ENCODE results near the gene EFCAB10.
A peak's percentile ranks its signal among the peaks of the same experiment; 100 is the strongest.

Gene EFCAB10, protein sequence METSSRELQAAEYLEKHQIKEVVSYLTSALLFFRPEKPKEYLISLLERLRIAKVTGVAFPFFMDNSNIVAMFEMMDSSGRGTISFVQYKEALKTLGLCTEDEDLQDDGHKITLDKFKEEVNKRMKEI

GRCh38 chr7:105581066-105581811 is at the start of gene EFCAB10:
Gene EFCAB10, minus strand, starts transcription at chr7:105581493. Its CDS starts 30 bp downstream, at chr7:105581463.
- DNase-seq (ENCODE audit: low read depth in 3 of 3), result peak; percentile 14 to 64 (median 22)

DNA sequence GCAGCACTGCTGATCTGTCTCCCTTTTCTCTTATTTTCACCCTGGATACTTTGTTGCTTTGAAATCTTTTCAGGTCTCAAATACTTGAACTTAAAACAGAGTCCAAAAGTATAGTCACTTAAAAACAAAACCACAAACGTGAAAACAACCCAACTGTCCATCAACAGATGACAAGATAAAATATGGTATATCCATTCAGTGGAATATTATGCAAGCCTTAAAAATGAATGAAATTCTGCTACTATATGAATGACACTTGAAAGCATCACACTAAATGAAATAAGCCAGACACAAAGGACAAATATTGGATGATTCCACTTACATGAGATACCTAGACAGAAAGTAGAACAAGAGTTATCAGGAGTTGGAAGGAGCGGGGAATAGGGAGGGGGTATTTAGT is 44.7 kb upstream of the EFCAB10 start:
- no peak for DNase-seq (ENCODE audit: low read depth in 3 of 3)

DNA sequence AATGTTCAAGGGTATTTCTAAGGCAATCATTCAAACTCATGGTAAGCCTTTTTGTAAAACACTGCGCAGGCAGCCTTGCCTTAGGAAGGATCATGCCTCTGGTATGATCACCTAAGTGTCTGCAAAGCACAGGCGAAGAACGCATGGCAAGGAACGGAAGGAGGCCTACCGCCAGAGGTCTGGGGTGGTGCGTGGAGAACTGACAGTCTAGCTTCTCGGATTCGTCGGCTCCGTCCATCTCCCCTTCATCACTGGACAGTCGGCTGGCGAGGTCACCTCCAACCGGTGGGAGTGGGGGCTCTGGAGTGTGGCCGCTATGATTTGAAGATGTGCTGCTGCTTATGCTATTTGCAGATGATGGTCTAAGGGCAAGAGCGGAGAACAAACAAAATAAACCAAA is 42.6 kb upstream of the EFCAB10 start:
- no peak for DNase-seq (ENCODE audit: low read depth in 3 of 3)

GRCh38 chr7:105623378-105623777 is 42.1 kb upstream of the EFCAB10 start:
- no peak for DNase-seq (ENCODE audit: low read depth in 3 of 3)

DNA sequence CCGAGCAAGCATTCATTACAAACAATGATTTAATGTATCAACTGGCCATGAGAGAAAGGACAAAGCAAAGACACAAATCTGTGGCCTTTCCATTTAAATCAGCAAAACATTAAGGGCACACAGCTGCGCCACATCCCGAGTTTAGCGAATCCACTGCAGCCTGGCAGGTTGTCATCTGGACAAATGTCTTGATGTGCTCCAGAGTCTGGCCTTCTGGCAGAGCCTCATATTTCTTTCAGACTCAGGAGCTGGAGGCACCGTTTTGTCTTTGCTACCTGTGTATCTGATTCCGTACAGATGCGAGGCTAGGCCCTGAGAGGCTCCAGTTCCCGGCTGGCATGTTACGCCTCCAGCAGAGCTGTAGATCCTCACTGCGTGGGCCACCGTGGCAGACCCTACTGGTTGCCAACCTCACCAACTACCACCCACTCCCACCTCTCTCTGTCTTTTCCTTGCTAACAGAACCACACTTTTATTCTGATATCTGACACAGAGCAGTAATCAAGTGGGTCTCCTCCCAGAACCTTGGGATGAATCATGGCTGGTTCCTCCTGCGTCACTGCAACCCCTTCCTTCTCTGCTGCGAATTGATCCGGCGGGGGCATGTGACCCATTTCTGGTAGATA is 40.9 kb upstream of the EFCAB10 start:
- no peak for DNase-seq (ENCODE audit: low read depth in 3 of 3)

DNA sequence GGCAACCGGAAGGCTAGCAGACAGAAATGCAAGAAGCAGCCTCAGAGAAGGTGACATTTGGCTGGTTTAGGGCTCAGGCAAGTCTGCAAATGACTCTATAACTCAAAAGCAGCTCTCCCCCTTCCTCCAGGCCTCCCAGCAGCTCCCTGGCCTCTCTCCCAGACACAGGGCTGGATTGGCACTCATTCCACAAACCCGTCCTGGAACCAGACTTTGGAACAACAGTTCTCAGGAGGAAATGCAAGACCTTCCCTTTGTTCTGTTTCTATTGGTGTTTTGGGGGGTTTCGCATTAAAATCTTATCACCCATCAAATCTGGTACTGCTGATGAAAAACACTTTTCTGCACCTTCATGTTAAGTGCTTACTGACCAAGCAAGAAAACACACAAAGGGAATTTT is 40.3 kb upstream of the EFCAB10 start:
- no peak for DNase-seq (ENCODE audit: low read depth in 3 of 3)

DNA sequence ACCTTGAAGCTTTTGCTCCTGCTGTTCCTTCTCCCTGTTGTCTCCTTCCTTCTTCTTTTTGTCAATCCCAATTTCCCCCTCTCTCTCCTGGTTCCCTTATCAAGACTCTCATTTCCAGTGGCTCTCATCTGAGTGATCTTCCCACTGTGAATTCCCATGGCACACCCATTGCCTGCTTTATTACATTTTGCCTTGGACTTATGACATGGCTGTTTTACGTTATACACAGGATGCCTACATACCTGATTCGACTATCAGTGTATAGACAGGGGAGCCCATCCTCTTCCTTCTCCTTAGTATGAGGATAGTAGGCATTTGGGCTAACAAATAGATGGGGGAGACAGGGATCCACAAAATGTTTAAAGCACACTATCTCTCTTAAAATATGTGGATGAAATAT is 39.9 kb upstream of the EFCAB10 start:
- DNase-seq (ENCODE audit: low read depth in 3 of 3), result no peak

DNA sequence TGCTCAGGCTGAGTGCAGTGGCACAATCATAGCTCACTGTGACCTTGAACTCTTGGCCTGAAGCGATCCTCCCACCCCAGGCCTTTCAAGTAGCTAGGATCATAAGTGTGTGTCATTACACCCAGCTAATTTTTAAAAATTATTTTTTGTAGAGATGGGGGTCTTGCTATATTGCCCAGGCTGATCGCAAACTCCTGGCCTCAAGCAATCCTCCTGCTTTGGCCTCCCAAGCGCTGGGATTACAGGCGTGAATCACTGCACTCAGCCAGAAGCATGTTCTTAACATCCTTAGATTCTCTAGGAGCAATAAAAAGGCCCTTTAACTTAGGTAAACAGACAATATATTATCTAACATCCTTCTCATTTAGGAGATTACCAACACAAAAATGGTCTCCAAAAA is 38.3 kb upstream of the EFCAB10 start:
- no peak for DNase-seq (ENCODE audit: low read depth in 3 of 3)

GRCh38 chr7:105618016-105618296 is 36.7 kb upstream of the EFCAB10 start:
- no peak for DNase-seq (ENCODE audit: low read depth in 3 of 3)

GRCh38 chr7:105617280-105618015 is 36.2 kb upstream of the EFCAB10 start:
- DNase-seq (ENCODE audit: low read depth in 3 of 3), result no peak

- no peak for DNase-seq (ENCODE audit: low read depth in 3 of 3)
These were observed 33.1 kb upstream of the EFCAB10 start for GRCh38 chr7:105614341-105614840.

DNA sequence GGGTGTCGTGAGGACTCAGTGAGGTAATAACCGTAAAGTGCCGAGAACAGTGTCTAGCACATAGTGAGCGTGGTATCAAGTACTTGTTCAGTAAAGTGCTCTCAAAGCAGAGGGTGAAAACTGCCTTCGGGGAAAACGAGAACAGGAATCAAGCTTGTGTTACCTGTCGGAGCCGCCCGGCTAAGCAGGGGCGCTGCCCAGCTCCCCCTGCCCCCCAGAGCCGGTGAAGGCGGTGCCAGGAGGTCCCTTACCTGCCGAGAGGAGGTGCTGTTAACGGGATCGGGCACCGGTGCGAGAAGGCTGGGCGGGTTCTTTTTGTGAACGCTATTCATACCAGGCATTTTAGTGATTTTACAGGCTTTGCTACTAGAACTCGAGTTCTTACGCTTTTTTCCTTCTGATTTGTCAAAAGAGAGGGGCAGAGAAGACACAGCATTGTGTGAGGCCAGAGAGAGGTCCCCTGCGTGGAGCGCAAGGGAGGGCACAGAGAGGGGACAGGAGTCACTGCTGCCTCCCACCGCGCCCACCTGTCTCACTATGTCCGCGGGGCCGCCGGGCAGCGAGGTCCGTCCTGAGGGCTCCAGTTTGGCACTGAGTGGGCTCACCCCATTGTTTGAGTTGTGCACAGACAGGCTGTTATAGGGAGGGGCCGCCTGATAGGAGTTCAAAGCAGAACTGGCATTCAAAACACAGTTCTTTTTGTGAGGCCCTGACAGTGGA is 32.5 kb upstream of the EFCAB10 start:
- DNase-seq (ENCODE audit: low read depth in 3 of 3), result no peak

DNA sequence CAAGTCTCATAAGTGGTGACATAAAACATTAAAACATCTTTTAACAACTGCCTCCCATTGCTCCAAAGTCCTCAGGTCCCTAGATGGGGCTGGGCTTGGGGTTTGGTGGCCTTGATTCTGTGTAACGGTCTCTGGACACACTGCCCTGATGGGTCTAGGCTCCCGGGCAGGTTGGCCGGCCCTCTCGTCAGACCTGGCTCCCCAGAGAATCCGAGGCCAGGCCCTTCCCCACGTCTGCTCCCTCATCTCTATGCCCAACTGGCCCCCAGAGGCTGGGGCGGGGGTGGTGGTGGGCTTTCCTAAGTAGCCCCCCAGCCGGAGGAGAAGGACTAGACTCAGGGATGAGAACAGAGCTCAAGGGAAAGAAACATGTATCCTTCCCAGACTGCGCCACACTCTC is 31.5 kb upstream of the EFCAB10 start:
- no peak for DNase-seq (ENCODE audit: low read depth in 3 of 3)

DNA sequence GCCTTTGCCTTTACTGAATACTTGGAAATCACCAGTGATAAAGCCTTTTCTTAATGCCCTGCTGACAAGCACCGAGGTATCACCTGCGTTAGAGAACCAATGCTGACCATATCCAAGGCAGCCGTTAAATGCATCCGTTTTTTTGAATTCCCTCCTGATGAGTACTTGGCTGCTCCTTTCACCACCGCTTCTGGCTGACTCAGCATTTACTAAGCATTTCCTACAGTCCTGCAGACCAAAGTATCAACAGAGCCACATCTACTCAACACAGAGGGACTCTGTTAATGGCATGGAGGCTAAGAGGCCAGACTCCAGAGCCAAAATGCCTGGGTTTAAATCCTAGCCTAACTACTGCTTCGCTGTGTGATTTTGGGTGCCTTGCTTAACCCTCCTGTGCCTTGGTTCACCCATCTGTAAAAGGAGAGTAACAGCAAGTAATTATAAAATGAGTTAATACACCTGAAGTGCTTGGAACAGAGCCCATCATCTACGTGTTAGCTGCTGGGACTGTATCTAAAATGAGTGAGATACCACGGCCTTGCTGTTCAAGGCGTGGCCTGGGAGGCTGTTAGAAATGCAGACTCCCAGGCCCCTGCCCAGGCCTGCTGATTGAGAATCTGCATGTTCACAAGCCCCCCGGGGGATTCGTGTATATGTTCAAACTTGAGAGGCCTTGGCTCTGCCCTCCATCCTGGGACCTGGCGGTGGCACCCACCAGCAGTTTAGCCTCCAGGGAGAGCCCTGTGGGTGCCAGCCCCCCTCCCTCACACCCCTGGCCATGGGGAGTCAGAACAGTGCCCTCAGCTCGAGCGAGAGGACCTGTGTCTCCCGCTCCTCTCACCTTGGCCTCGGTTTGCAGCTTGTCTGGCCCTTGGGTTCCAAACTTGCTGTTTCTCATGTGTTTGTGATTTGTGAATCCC is 30.8 kb upstream of the EFCAB10 start:
- DNase-seq (ENCODE audit: low read depth in 3 of 3), result no peak

DNA sequence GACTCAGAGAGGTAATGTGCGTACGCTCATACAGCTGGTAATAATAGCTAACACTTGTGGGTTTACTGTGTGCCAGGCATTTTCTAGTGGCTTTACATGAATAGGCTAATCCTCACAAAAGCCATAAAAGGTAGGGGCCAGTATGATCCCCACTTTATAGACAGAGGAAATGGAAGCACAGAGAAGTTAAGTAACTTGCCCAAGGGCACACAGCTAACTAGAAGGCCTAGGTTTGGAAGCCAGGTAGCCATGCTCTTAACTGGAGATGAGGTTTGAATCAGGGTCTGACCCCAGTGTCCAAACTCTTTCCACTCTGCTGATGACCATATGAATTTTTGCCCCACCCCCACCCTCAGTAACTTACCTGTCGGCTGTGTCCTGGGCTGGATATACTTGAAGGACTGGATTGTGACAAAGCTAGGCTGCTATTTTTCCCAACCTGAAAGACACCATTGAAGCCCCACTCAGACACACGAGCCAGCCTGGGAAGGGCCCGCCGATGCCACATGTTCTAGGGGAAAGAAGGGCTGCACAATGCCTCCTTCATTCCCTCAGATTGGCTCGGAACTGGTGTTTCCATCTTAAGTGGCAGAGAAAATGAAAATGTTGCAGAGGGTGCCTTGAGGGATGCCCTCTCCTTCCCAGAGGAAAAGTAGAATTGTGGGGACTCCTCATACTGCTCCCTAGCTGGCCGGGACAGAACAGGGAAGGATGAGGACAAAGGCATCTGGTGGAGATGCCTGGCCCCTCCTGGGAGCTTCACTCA is 29.1 kb upstream of the EFCAB10 start:
- no peak for DNase-seq (ENCODE audit: low read depth in 3 of 3)

DNA sequence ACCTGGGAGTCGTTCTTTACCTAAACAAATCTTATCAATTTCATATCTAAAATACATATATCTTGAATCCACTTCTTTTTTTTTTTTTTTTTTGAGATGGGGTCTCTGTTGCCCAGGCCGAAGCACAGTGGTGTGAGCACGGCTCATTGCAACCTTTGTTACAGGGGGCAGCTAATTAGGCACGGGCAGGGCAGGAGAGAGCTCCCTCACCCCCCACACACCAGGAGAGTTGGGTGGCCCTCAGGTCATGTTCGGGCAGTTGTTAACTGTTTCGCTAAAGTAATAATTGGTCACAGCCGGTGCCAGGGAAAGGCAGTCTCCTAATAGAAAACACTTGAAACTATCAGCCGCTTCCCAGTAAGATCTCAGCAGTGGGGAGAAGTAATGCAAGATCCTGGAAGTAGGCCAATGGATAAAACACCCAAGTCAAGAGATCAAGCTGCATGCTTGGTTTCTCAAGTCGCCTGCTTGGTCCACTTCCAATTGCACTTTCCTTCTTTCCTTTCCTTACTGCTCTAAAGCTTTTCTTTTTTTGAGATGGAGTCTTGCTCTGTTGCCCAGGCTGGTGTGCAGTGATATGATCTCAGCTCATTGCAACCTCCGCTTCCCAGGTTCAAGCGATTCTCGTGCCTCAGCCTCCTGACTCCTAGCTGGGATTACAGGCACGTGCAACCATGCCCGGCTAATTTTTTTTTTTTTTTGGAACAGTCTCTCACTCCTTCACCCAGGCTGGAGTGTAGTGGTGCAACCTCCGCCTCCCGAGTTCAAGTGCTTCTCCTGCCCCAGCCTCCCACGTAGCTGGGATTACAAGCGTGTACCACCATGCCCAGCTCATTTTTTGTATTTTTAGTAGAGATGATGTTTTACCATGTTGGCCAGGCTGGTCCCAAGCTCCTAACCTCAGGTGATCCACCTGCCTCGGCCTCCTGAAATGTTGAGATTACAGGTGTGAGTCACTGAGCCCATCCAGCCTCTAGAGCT is 21.3 kb upstream of the EFCAB10 start:
- DNase-seq (ENCODE audit: low read depth in 3 of 3), result no peak

DNA sequence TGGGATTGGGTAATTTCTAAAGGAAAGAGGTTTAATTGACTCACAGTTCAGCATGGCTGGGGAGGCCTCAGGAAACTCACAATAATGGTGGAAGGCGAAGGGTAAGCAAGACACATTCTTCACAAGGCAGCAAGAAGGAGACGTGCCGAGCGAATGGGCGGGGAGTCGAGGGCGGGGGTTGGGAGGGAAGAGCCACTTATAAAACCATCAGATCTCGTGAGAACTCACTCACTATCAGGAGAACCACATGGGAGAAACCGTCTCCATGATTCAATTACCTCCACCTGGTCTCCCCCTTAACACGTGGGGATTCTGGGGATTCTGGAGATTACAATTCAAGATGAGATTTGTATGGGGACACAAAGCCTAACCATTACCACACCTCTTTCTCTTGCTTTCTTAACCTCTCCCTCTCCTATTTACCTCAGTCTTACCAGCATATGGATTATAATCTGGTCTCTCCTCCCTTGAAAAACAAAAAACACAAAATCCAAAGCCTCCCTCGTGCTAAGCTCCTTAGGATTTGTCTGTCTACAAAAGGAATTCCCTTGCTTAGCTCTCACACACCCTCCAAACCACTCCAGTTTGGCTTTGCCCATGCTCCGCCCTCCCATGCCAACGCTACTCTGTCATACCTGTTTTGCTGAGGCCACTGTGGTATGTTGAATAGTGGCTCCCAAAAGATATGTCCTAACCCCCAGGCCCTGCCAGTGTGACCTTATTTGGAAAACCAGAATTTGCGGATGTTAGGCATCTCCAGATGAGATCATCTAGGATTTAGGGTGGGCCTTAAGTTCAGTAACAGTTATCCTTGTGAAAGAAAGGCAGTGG is 19.6 kb upstream of the EFCAB10 start:
- DNase-seq (ENCODE audit: low read depth in 3 of 3), result no peak

DNA sequence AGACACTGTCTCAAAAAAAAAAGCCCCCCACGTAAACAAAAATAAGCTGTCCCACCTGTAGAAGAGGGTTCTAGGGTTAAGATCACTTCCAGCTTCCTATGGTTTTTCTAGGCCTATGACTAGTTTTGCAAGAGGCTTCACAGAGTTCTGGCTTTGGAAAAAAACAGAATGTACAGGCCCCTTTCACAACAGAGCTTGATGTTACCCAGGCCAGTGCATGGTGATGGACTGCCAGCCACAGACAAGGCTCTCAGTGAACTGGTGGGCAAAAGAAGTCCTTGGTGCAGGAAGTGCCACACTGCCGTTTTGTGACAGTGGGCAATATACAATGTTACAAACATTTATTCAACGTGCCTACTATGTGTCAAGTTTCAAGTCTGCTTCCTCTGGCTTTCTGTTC is 18.3 kb upstream of the EFCAB10 start:
- DNase-seq (ENCODE audit: low read depth in 3 of 3), result no peak
